CD8-positive, alpha-beta memory T cell (primary cell): ENCODE measurements around the gene STAT5B. TPM values are rescaled to one million over a fixed set of nuclear protein-coding genes. Genes with fewer than 3 reads are reported as not detected.
"Not testable (repeated sequence)": the region's sequence is repeated elsewhere in the genome, so short reads cannot be mapped to it uniquely, and the experiment has no call there.

Source experiments
- CTCF ChIA-PET: fragments of 350-600 bp; sonication (Branson Sonifier 250); formaldehyde crosslinking; loops from one replicate; lab custom pipeline; 2021; ENCODE audit warnings: antibody characterized with exemption; lab: Charles Lee
- POLR2A ChIA-PET: fragments of 350-600 bp; sonication (Branson Sonifier 250); formaldehyde crosslinking; loops from one replicate; lab custom pipeline; 2021; ENCODE audit warnings: antibody characterized with exemption; lab: Charles Lee
- DNase-seq, 5 donors: peaks; one replicate each; pipeline versions ENCODE4 v3.0.0 to v3.0.0-alpha.2; 2020 to 2022; ENCODE audit warnings: mixed read lengths in 1 of 5
- H3K27ac ChIP-seq: one replicate; pipeline ENCODE4 v1.7.0; 2013; ENCODE audit warnings: low read depth, mild to moderate bottlenecking, low read length, moderate library complexity
- H3K27me3 ChIP-seq: 2 replicates; pipeline ENCODE4 v1.7.0; 2013; ENCODE audit warnings: low read length, mild to moderate bottlenecking; ENCODE audit not compliant: insufficient read depth, poor library complexity, severe bottlenecking
- H3K36me3 ChIP-seq: 2 replicates; pipeline ENCODE4 v1.7.0; 2013; ENCODE audit warnings: mild to moderate bottlenecking, low read length, moderate library complexity; ENCODE audit not compliant: insufficient read depth
- H3K4me1 ChIP-seq: 2 replicates; pipeline ENCODE4 v1.7.0; 2013; ENCODE audit warnings: mild to moderate bottlenecking, low read length, moderate library complexity; ENCODE audit not compliant: insufficient read depth
- H3K4me3 ChIP-seq: 2 replicates; pipeline ENCODE4 v1.7.0; 2013; ENCODE audit warnings: mild to moderate bottlenecking, low read length
- H3K9me3 ChIP-seq: 2 replicates; pipeline ENCODE4 v1.7.0; 2013; ENCODE audit warnings: mild to moderate bottlenecking, low read length
- H3K27ac Mint-ChIP-seq, 8 donors: one replicate each; pipeline ENCODE4 v1.8.0; 2020 to 2021; ENCODE audit warnings: mixed read lengths in 8 of 8, mild to moderate bottlenecking in 6 of 8, inconsistent platforms in 3 of 8, moderate library complexity in 3 of 8
- H3K27me3 Mint-ChIP-seq, 2 donors: one replicate each; pipeline ENCODE4 v1.8.0; 2020 to 2021; ENCODE audit warnings: mixed read lengths in 2 of 2, mild to moderate bottlenecking in 1 of 2, moderate library complexity in 1 of 2
- H3K36me3 Mint-ChIP-seq, 3 donors: one replicate each; pipeline ENCODE4 v1.8.0; 2020 to 2021; ENCODE audit warnings: mixed read lengths in 3 of 3, inconsistent platforms in 1 of 3, mild to moderate bottlenecking in 1 of 3
- H3K4me1 Mint-ChIP-seq, 3 donors: one replicate each; pipeline ENCODE4 v1.8.0; 2020 to 2021; ENCODE audit warnings: mixed read lengths in 3 of 3, inconsistent platforms in 1 of 3, mild to moderate bottlenecking in 1 of 3
- H3K4me3 Mint-ChIP-seq, 7 donors: one replicate each; pipeline ENCODE4 v1.8.0; 2020 to 2021; ENCODE audit warnings: mixed read lengths in 7 of 7, mild to moderate bottlenecking in 6 of 7, moderate library complexity in 4 of 7, inconsistent platforms in 2 of 7
- H3K9me3 Mint-ChIP-seq, 5 donors: one replicate each; pipeline ENCODE4 v1.8.0; 2020 to 2022; ENCODE audit warnings: mixed read lengths in 5 of 5, mild to moderate bottlenecking in 3 of 5, moderate library complexity in 2 of 5, inconsistent platforms in 1 of 5
- polyA plus RNA-seq: library from polyadenylated mRNA; unstranded; fragments of 300-500 nt; fragmentation: Illumina TruSeq; gene quantifications from one replicate; pipeline ENCODE4 v1.2.3, GENCODE V29; 2021
- total RNA-seq, 2 experiments: library from RNA; stranded (reverse); gene quantifications; one replicate each; pipeline ENCODE4 v1.2.3, GENCODE V29; 2021

STAT5B gene
- total and polyA plus RNA-seq, 3 experiments from 2014 or later, result 108 to 132 (median 124) TPM

DNA sequence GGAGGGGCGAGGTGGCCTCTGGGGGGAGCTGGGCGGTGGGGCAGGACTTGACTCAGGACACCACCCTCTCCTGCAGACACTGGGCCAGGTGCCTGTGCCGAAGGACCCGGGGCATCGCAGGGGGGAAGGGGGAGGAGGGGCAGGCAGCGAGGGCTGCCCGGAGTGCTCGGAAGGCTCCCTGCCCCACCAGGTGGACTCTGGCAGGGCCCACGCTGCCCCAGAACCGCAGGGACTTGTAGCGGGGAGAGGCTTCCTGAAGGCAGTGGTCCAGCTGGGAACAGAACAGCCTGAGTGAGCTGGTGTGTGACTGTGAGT is 86.6 kb downstream of the STAT5B start:
- H3K27me3 ChIP-seq, result no peaks in the 10 kb centered on the region
- ChIA-PET CTCF (no interaction called here), POLR2A (interaction anchor here (0.5 kb wide), 1 partner anchor 170 kb away, joined by 3 read pairs; the partner anchor contains the start of gene NKIRAS2)
- peaks cover 0 to 17% (median 0%) of the 10 kb centered on the region in 3 donors for H3K36me3 Mint-ChIP-seq
- H3K9me3 Mint-ChIP-seq, result no peaks in the 10 kb centered on the region
- H3K27me3 Mint-ChIP-seq, result no peaks in the 10 kb centered on the region
- no peaks in the 10 kb centered on the region for H3K9me3 ChIP-seq
- DNase-seq, result no peak
- no peak overlapping the region for H3K27ac ChIP-seq
- peaks cover 19 to 33% (median 21%) of the 10 kb centered on the region in 3 donors for H3K4me1 Mint-ChIP-seq
- H3K4me1 ChIP-seq, result peaks cover 25% of the 10 kb centered on the region
- H3K27ac Mint-ChIP-seq, result no peak overlapping the region
- H3K4me3 ChIP-seq, result no peak overlapping the region
- H3K36me3 ChIP-seq, result no peaks in the 10 kb centered on the region
- no peak overlapping the region for H3K4me3 Mint-ChIP-seq

DNA sequence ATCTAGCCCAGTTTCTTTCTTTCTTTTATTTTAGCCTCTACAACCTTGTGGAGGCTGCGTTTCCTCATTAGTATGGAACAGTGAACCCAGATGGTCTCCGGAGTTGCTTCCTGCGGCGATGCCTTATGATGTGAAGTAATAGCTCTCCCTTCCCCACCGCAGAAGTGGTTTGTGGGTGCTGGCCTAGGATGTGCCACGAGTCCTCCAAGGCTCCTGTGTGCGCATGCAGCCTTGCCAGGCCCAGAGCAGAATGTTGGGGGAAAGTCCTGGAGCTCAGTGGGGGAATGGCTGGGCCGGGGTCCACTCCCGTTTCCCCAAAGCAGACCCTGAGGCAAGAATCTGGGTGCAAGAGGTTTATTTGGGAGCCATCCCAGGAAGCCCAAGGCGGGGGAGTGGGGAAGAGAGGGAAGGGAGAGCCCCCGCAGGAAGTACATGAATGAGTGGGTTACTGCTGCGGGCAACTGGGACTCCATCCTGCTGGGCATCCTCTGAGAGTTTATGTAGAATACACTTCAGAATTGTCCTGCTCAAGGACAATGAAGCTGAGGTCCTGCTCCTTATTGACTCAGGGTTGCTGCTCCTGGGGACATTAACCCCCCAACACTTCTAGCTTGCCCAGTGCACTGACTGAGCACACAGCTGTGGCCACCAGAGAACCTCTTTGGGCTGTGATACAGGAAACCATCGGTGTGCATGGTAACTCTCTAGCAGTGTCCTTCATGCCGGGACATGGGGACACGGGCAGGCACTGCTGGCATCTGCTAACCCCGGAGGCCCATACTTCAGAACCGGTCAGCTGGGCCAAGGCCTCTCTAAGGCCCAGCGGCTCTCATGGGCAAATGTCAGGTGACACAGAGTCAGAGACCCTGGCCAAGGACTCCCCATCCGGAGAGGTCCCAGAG is 87.2 kb downstream of the STAT5B start:
- Mint-ChIP-seq H3K9me3 (no peaks in the 10 kb centered on the region), H3K27me3 (no peaks in the 10 kb centered on the region), H3K4me1 (peaks cover 18 to 31% (median 18%) of the 10 kb centered on the region in 3 donors), H3K27ac (peak overlapping the region in 2 of 8 donors; percentile 32 to 54), H3K36me3 (peaks cover 0 to 14% (median 0%) of the 10 kb centered on the region in 3 donors), H3K4me3 (peak overlapping the region in 1 of 7 donors; percentile 45)
- peaks cover 24% of the 10 kb centered on the region for H3K4me1 ChIP-seq
- H3K27me3 ChIP-seq, result no peaks in the 10 kb centered on the region
- H3K4me3 ChIP-seq, result no peak overlapping the region
- no peaks in the 10 kb centered on the region for H3K36me3 ChIP-seq
- ChIA-PET CTCF (no interaction called here), POLR2A (interaction anchor here (0.5 kb wide), 1 partner anchor 169 kb away, joined by 3 read pairs; the partner anchor contains the start of gene NKIRAS2)
- H3K9me3 ChIP-seq, result no peaks in the 10 kb centered on the region
- no peak overlapping the region for H3K27ac ChIP-seq
- no peak for DNase-seq

DNA sequence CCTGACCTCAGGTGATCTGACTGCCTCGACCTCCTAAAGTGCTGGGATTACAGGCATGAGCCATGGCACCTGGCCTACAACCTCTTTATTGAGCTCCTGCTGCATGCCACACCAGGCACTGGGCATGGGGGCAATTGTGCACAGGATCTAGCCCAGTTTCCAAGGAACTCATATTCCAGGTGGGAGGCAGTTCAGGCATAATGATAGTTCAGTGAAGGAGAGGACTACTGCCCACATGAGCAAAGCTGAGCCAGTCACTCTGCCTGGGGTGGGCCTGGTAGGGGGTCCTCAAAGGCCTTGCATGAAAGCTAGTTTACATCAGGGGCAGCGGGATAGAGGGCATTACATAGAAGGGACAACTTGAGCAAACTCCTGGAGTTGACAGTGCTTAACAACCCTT is 88.4 kb downstream of the STAT5B start:
- H3K4me3 Mint-ChIP-seq, result no peak overlapping the region
- Histone ChIP-seq H3K4me1 (peaks cover 23% of the 10 kb centered on the region), H3K4me3 (no peak overlapping the region), H3K27me3 (no peaks in the 10 kb centered on the region), H3K36me3 (no peaks in the 10 kb centered on the region), H3K27ac (no peak overlapping the region), H3K9me3 (no peaks in the 10 kb centered on the region)
- peaks cover 0 to 14% (median 0%) of the 10 kb centered on the region in 3 donors for H3K36me3 Mint-ChIP-seq
- H3K9me3 Mint-ChIP-seq, result no peaks in the 10 kb centered on the region
- ChIA-PET POLR2A (interaction anchor here (0.5 to 0.6 kb wide), 2 partner anchors 73 to 372 kb away, joined by 3 to 4 read pairs; no protein-coding TSS in a partner anchor), CTCF (interaction anchor here (0.6 to 1.3 kb wide), 4 partner anchors 11 to 348 kb away, joined by 3 to 4 read pairs (median 3); partner anchors contain the start of gene NAGLU)
- peak overlapping the region in 2 of 8 donors; percentile 17 to 74 for H3K27ac Mint-ChIP-seq
- no peak for DNase-seq
- no peaks in the 10 kb centered on the region for H3K27me3 Mint-ChIP-seq
- peaks cover 19 to 31% (median 23%) of the 10 kb centered on the region in 3 donors for H3K4me1 Mint-ChIP-seq

DNA sequence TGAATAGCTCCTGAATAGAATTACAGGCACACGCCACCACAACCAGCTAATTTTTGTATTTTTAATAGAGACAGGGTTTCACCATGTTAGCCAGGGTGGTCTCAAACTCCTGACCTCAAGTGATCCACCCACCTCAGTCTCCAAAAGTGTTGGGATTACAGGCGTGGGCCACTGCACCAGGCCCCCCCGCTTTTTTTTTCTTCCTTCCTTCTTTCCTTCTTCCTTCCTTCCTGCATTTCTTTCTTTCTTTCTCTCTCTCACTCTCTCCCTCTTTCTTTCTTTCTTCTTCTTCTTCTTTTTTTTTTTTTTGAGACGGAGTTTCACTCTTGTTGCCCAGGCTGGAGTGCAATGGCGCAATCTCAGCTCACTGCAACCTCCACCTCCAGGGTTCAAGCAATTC is 90.0 kb downstream of the STAT5B start:
- Mint-ChIP-seq H3K27ac (peak overlapping the region in 2 of 8 donors; percentile 36 to 88), H3K4me3 (peak overlapping the region in 3 of 7 donors; percentile 17 to 83 (median 26)), H3K4me1 (peaks cover 24 to 30% (median 28%) of the 10 kb centered on the region in 3 donors)
- not testable (repeated sequence) for H3K36me3 Mint-ChIP-seq, H3K4me3 ChIP-seq, H3K27ac ChIP-seq, H3K27me3 Mint-ChIP-seq, DNase-seq, H3K36me3 ChIP-seq, H3K9me3 ChIP-seq, H3K9me3 Mint-ChIP-seq, H3K27me3 ChIP-seq
- peaks cover 30% of the 10 kb centered on the region for H3K4me1 ChIP-seq
- ChIA-PET CTCF (interaction anchor here (0.6 to 1.2 kb wide), 2 partner anchors 57 to 341 kb away, joined by 3 to 4 read pairs; no protein-coding TSS in a partner anchor), POLR2A (interaction anchor here (1.0 kb wide), 1 partner anchor 8 kb away, joined by 4 read pairs; the partner anchor contains the start of gene GHDC)

DNA sequence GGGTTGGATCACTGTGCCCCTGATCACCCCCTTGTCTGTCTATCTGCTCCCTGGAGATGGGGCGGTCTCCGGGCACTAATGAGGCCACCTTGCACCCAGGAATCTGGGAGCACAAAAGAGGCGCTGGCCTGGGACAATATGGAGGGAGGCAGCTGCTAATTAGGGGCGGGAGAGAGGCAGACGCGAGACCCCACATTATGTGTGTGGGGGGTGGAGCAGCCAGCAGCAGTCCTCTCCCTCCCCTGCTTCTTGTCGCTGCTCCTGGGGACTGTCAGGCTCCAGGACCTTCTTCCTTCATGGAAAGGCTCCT is 90.6 kb downstream of the STAT5B start:
- no peak for DNase-seq
- Mint-ChIP-seq H3K27ac (peak overlapping the region in 1 of 8 donors; percentile 88), H3K27me3 (peaks cover 5% of the 10 kb centered on the region in 2 donors), H3K9me3 (no peaks in the 10 kb centered on the region), H3K4me3 (peak overlapping the region in 2 of 7 donors; percentile 12 to 23), H3K36me3 (peaks cover 0 to 9% (median 0%) of the 10 kb centered on the region in 3 donors), H3K4me1 (peaks cover 25 to 33% (median 29%) of the 10 kb centered on the region in 3 donors)
- ChIA-PET CTCF (interaction anchor here (1.2 kb wide), 1 partner anchor 342 kb away, joined by 4 read pairs; no protein-coding TSS in a partner anchor), POLR2A (interaction anchor here (1.0 kb wide), 1 partner anchor 9 kb away, joined by 4 read pairs; the partner anchor contains the start of gene GHDC)
- H3K27me3 ChIP-seq, result no peaks in the 10 kb centered on the region
- no peaks in the 10 kb centered on the region for H3K36me3 ChIP-seq
- H3K4me1 ChIP-seq, result peaks cover 36% of the 10 kb centered on the region
- no peaks in the 10 kb centered on the region for H3K9me3 ChIP-seq
- H3K27ac ChIP-seq, result no peak overlapping the region
- no peak overlapping the region for H3K4me3 ChIP-seq

DNA sequence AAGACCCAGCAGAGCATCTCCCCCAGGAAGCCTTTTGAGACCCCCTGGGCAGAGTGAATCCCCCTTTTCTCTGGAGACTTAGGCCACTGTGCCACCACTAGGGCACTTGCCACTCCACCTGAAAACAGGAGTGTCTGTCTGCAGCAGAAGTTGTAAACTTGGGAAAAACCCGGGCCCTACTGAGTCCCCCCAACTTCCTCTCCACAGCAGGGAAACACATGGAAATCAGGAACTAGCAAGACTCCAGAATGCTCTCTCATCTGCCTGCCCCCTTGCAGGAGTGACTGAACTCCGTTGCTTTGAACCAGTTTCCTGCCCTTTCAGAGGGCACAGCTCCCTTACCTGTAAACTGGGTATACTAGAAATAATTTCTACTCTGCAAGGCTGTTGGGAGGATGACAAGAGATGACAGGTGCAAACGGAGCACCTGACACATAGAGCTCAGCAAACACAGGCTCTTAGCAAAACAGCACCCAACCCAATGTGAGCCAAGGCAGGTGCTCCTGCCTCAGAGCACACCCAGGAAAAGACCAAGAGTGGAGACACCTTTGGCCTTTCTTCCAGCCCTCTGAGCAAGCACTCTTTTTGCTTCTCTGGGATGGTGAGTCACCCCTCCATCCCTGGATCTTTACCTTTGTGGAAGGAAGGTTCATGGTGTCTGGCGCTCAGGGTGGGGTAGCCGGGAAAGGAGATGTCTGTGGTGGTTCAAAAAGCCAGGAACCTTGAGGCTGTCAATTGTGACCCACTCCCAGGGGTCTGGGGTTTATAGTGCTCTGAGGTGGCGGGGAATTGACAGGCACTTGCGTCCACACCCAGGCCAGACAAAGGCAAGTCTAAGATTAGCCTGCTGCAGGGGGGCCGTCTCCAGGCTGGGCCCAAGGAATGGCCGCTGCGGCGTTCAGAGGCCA is 91.2 kb downstream of the STAT5B start, which contains the start of gene HCRT:
Gene HCRT (minus strand): TSS at position 740 of the 908 bp plus-strand sequence. CDS start 87 bp downstream, at position 653.
- peak within 1 kb of the TSS; percentile 72 to 95 (median 92) for H3K4me3 Mint-ChIP-seq
- peak within 1 kb of the TSS in 6 of 8 donors; percentile 56 to 92 (median 86) for H3K27ac Mint-ChIP-seq
- no peaks in the 10 kb centered on the region for H3K9me3 Mint-ChIP-seq
- DNase-seq, result no peak
- peaks cover 28 to 39% (median 29%) of the 10 kb centered on the region in 3 donors for H3K4me1 Mint-ChIP-seq
- ChIA-PET POLR2A (interaction anchor here (0.6 to 1.1 kb wide), 3 partner anchors 9 to 330 kb away, joined by 3 to 4 read pairs (median 4); partner anchors contain the start of gene GHDC), CTCF (interaction anchor here (0.9 to 2.4 kb wide), 6 partner anchors 9 to 342 kb away, joined by 3 to 9 read pairs (median 6); partner anchors contain the start of genes GHDC and STAT5A)
- H3K9me3 ChIP-seq, result no peaks in the 10 kb centered on the region
- no peaks in the 10 kb centered on the region for H3K27me3 ChIP-seq
- H3K36me3 ChIP-seq, result no peaks in the 10 kb centered on the region
- peak within 1 kb of the TSS; percentile 89 for H3K4me3 ChIP-seq
- peaks cover 40% of the 10 kb centered on the region for H3K4me1 ChIP-seq
- H3K27me3 Mint-ChIP-seq, result peaks cover 5 to 11% of the 10 kb centered on the region in 2 donors
- peaks cover 0 to 5% (median 0%) of the 10 kb centered on the region in 3 donors for H3K36me3 Mint-ChIP-seq
- no peak within 1 kb of the TSS for H3K27ac ChIP-seq
